ENCODE data around the gene RNASEL. TPM values are rescaled to one million over a fixed set of nuclear protein-coding genes. Genes with fewer than 3 reads are reported as not detected.

RNASEL gene
- total and polyA plus RNA-seq, 2 of the 4 experiments (the other 2 are of a cell fraction): 2.5 to 6.5 TPM

GRCh38 chr1:182631053-182631677 is 42.1 kb upstream of the RNASEL start:
- no peak overlapping the region for H3K9ac ChIP-seq (ENCODE audit: low read depth, low read length)
- no peak overlapping the region for H2AK9ac ChIP-seq (replicated peaks; ENCODE audit: low read depth, low read length, poor library complexity)
- H3K4ac ChIP-seq (ENCODE audit: low read depth, low read length): no peak overlapping the region
- H3K4me2 ChIP-seq (ENCODE audit: low read depth, low read length): no peak overlapping the region
- H2BK15ac ChIP-seq (ENCODE audit: low read depth, low read length): no peak overlapping the region
- H2BK120ac ChIP-seq (ENCODE audit: low read depth, low read length): no peak overlapping the region
- ATAC-seq (ENCODE audit: low read depth) (no peak), DNase-seq (no peak)
- H3K79me1 ChIP-seq (ENCODE audit: low read depth in 1 of 2, low read length in 2 of 2): no peaks in the 10 kb centered on the region
- H3K4me3 ChIP-seq (ENCODE audit: insufficient read depth, low read depth, low read length): no peak overlapping the region
- peaks cover 4% of the 10 kb centered on the region; the same call in 1 of the 2 replicates for H3K9me1 ChIP-seq (ENCODE audit: insufficient read depth, low read length)
- no peak overlapping the region for H4K8ac ChIP-seq (ENCODE audit: low read depth in 2 of 2, low read length in 2 of 2)
- no peak overlapping the region for H4K91ac ChIP-seq (ENCODE audit: insufficient read depth, low read depth, low read length)
- H3K36me3 ChIP-seq (ENCODE audit: control insufficient read depth, insufficient read depth, low read length): no peaks in the 10 kb centered on the region
- no peaks in the 10 kb centered on the region for H4K20me1 ChIP-seq (ENCODE audit: insufficient read depth, low read length)
- in situ Hi-C loops (cut with MboI; ENCODE audit: low sequenced_read_pairs): no loop called here
- peaks cover 14% of the 10 kb centered on the region for H3K27me3 ChIP-seq (ENCODE audit: control insufficient read depth, insufficient read depth, low read length)
- H3K56ac ChIP-seq (ENCODE audit: extremely low read depth, insufficient read depth, low read length): no peak overlapping the region
- H3K23ac ChIP-seq (ENCODE audit: low read depth, low read length): no peak overlapping the region
- no peak overlapping the region for H2AK5ac ChIP-seq (ENCODE audit: low read depth, low read length)
- no TSS peak for BruUV-seq (replicated peaks)
- ChIA-PET POLR2A (ENCODE audit: unreplicated experiment) (no interaction called here), CTCF (no interaction called here)
- H2AFZ ChIP-seq (replicated peaks; ENCODE audit: low read length, poor library complexity): no peak overlapping the region
- no peak overlapping the region for H2BK20ac ChIP-seq (ENCODE audit: low read depth, low read length)
- peaks cover 2% of the 10 kb centered on the region; the same call in 1 of the 2 replicates for H3K4me1 ChIP-seq (ENCODE audit: control insufficient read depth, insufficient read depth, low read length)
- TF ChIP-seq NFE2L2 (IDR thresholded peaks at IDR 0.05; ENCODE audit: low read depth, low read length) (no peak), MAZ (IDR thresholded peaks at IDR 0.05; ENCODE audit: borderline replicate concordance, low read depth, low read length) (no peak), CHD1 (IDR thresholded peaks at IDR 0.05; ENCODE audit: low read depth, low read length) (no peak), ELK1 (IDR thresholded peaks at IDR 0.05; ENCODE audit: borderline replicate concordance, low read depth, low read length) (no peak), MAFK (IDR thresholded peaks at IDR 0.05; ENCODE audit: low read depth, low read length) (no peak), USF2 (IDR thresholded peaks at IDR 0.05; ENCODE audit: low read depth, low read length) (no peak), BHLHE40 (IDR thresholded peaks at IDR 0.05; ENCODE audit: low read depth, low read length) (no peak), SMC3 (IDR thresholded peaks at IDR 0.05; ENCODE audit: low read depth, low read length) (no peak), CTCF (conservative IDR thresholded peaks at IDR 0.05; ENCODE audit: low read depth, low read length) (no peak), POLR2A (IDR thresholded peaks at IDR 0.05; ENCODE audit: low read depth, low read length) (no peak)
- no peak overlapping the region for H3K27ac ChIP-seq (ENCODE audit: insufficient read depth, low read length)
- H3K14ac ChIP-seq (replicated peaks; ENCODE audit: low read depth, low read length): no peak overlapping the region
- no peak overlapping the region for H4K5ac ChIP-seq (ENCODE audit: low read depth, low read length)
- intact Hi-C loops (cut with micrococcal nuclease): no loop called here
- H3K18ac ChIP-seq (ENCODE audit: low read depth, low read length): no peak overlapping the region
- dilution Hi-C loops (cut with HindIII; ENCODE audit: low sequenced_read_pairs, unreplicated experiment): no loop called here
- H3K9me3 ChIP-seq (ENCODE audit: control insufficient read depth, insufficient read depth, low read length): no peaks in the 10 kb centered on the region
- no peak overlapping the region for H2BK5ac ChIP-seq (ENCODE audit: low read depth, low read length, poor library complexity, severe bottlenecking)
